Gastrocnemius medialis (tissue), 4 donors: ENCODE results near the gene ARHGAP28.

ENCODE experiments used
- CTCF ChIP-seq, 5 experiments: fragments of 450-650 bp in 3 of 5; fragments of 200-600 bp in 2 of 5; sonication (generic) in 2 of 5; IDR thresholded peaks in 4 of 5; conservative IDR thresholded peaks in 1 of 5; 1 replicate in 4 of 5; 2 replicates in 1 of 5; pipeline ENCODE4 v1.5.1; 2016 to 2019; ENCODE audit warnings: antibody characterized with exemption in 5 of 5, mild to moderate bottlenecking in 3 of 5, moderate library complexity in 3 of 5
- POLR2A ChIP-seq, 2 donors: fragments of 450-650 bp; IDR thresholded peaks; one replicate each; pipeline ENCODE4 v1.6.1; 2017; ENCODE audit warnings: antibody characterized with exemption in 2 of 2, mild to moderate bottlenecking in 2 of 2, moderate library complexity in 2 of 2

DNA sequence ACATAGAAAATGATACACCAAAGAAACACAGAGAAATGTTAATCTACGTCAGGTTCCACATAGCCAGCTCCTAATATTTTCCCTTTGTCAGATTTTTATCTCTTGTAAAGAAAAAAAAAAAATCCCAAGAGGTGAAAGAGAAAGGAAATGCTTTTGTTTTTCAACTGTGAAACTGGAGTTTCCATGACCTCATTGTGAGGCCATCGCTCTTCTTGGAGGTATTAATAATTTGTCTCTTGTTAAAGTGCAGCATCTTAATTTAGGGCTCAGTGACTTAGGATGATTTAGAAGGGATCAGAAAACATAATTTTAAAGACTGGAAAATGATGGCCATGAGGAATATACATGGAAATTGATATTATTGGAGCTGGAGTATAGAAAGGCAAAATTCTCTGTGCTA lies 21.7 kb downstream of the ARHGAP28 start:
- TF ChIP-seq CTCF (IDR thresholded peaks at IDR 0.05 in 4 of 5, conservative IDR thresholded peaks at IDR 0.05 in 1 of 5) (no peak), POLR2A (IDR thresholded peaks at IDR 0.05) (no peak)
